CD4-positive, alpha-beta T cell treated with Interleukin-6 at 100 ng/mL for 8 hours (primary cell): Measurements from ENCODE around the gene GM2A.
A peak's percentile ranks its signal among the peaks of the same experiment; 100 is the strongest.

Experiments used
- DNase-seq: peaks from one replicate; pipeline ENCODE4 v3.0.0-alpha.2; 2020; ENCODE audit warnings: mixed read lengths, low spot score

The GM2A gene

GRCh38 chr5:151252762-151253604 is at the start of gene GM2A:
Gene GM2A, plus strand, starts transcription at chr5:151253185. Its CDS starts 32 bp downstream, at chr5:151253217.
- DNase-seq: peak; percentile 99

GRCh38 chr5:151204051-151204450 is 48.9 kb upstream of the GM2A start:
- no peak for DNase-seq

GRCh38 chr5:151205411-151205810 is 47.6 kb upstream of the GM2A start:
- DNase-seq: no peak

- DNase-seq: no peak
These were observed 44.5 kb upstream of the GM2A start for GRCh38 chr5:151208481-151208914.

- no peak for DNase-seq
These were observed 40.6 kb upstream of the GM2A start for GRCh38 chr5:151212406-151212798.

- DNase-seq: peak; percentile 91
These were observed 39.0 kb upstream of the GM2A start for GRCh38 chr5:151213803-151214613.

GRCh38 chr5:151214614-151215545 is 38.1 kb upstream of the GM2A start:
- peak; percentile 44 for DNase-seq

GRCh38 chr5:151215546-151215880 is 37.5 kb upstream of the GM2A start:
- DNase-seq: no peak

GRCh38 chr5:151216781-151217180 is 36.2 kb upstream of the GM2A start:
- no peak for DNase-seq

GRCh38 chr5:151218177-151218576 is 34.8 kb upstream of the GM2A start:
- no peak for DNase-seq

- DNase-seq: no peak
These were observed 33.8 kb upstream of the GM2A start for GRCh38 chr5:151219138-151219537.

- no peak for DNase-seq
These were observed 33.2 kb upstream of the GM2A start for GRCh38 chr5:151219789-151220188.

GRCh38 chr5:151221574-151221973 is 31.4 kb upstream of the GM2A start:
- DNase-seq: no peak

GRCh38 chr5:151222054-151222789 is 30.8 kb upstream of the GM2A start:
- peak; percentile 26 for DNase-seq

- peak; percentile 72 for DNase-seq
These were observed 30.1 kb upstream of the GM2A start for GRCh38 chr5:151222790-151223446.

GRCh38 chr5:151223447-151224264 is 29.3 kb upstream of the GM2A start, which contains the start of gene CCDC69:
Gene CCDC69, minus strand, starts transcription at chr5:151224092. Its CDS starts 122 bp downstream, at chr5:151223970.
- DNase-seq: peak; percentile 44

GRCh38 chr5:151224372-151224771 is 28.6 kb upstream of the GM2A start:
- DNase-seq: peak; percentile 27

- DNase-seq: no peak
These were observed 27.9 kb upstream of the GM2A start for GRCh38 chr5:151225071-151225470.

GRCh38 chr5:151225475-151225874 is 27.5 kb upstream of the GM2A start:
- DNase-seq: no peak
